Measurements from ENCODE around the gene PDCL3.

DNA sequence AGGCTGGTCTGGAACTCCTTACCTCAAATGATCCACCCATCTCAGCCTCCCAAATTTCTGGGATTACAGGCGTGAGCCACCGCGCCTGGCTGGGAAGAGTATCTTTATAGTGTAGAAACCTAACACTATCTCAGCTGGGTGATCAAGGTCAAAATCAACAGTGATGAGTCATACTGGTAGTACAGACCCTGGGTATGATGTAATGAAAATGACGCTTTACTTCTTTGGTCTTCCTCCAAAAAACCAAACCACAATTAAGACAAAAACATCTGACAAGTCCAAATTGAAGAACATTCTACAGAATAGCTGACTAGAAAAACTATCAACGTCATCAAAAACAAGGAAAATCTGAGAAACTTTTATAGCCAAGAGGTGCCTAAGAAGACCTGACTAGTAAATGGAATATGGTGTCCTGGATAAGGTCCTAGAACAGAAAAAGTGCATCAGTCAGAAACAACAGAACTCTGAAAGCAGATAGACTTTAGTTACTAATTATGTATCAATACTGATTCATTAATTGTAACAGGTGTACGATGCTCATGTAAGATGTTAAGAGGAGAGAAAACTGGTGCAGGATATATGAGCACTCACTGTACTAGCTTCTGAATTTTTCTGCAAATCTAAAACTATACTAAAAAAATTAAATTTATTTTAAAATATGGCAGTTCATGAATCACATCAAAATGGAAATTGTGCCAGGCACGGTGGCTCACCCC, 25.4 kb downstream of the PDCL3 start:
- TF ChIP-seq, protein P1, sequence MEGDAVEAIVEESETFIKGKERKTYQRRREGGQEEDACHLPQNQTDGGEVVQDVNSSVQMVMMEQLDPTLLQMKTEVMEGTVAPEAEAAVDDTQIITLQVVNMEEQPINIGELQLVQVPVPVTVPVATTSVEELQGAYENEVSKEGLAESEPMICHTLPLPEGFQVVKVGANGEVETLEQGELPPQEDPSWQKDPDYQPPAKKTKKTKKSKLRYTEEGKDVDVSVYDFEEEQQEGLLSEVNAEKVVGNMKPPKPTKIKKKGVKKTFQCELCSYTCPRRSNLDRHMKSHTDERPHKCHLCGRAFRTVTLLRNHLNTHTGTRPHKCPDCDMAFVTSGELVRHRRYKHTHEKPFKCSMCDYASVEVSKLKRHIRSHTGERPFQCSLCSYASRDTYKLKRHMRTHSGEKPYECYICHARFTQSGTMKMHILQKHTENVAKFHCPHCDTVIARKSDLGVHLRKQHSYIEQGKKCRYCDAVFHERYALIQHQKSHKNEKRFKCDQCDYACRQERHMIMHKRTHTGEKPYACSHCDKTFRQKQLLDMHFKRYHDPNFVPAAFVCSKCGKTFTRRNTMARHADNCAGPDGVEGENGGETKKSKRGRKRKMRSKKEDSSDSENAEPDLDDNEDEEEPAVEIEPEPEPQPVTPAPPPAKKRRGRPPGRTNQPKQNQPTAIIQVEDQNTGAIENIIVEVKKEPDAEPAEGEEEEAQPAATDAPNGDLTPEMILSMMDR (IDR thresholded peaks at IDR 0.05) = no peak
- no peak for TF ChIP-seq POLR2A (IDR thresholded peaks at IDR 0.05)

Data from body of pancreas (tissue), 4 donors.